Astrocyte of the cerebellum (primary cell): Measurements from ENCODE around the gene DCUN1D3.

Experiments used
- DNase-seq: peaks from one replicate; pipeline ENCODE4 v3.0.0-alpha.2; 2011; ENCODE audit warnings: low read depth
- H3K4me3 ChIP-seq: 2 replicates; pipeline ENCODE4 v1.5.1; 2011; ENCODE audit warnings: mild to moderate bottlenecking, low read depth, low read length, moderate library complexity
- CTCF ChIP-seq: IDR thresholded peaks from 2 replicates; pipeline ENCODE4 v1.5.1; 2012; ENCODE audit warnings: low read length, low read depth, moderate library complexity, mild to moderate bottlenecking; ENCODE audit errors: missing control alignments
- in situ Hi-C: cut with HindIII; loops from 2 replicates; pipeline ENCODE4 v1.10.0; 2017; ENCODE audit warnings: low sequenced_read_pairs

DCUN1D3 gene

GRCh38 chr16:20846551-20846950 is 53.6 kb downstream of the DCUN1D3 start:
- TF ChIP-seq CTCF, result no peak
- in situ Hi-C loops, result loop anchor here (5.0 to 10.0 kb wide), 2 partner anchors 338 to 456 kb away; no protein-coding TSS in a partner anchor
- no peak overlapping the region for H3K4me3 ChIP-seq
- no peak for DNase-seq

- TF ChIP-seq CTCF, result no peak
- in situ Hi-C loops, result loop anchor here (5.0 to 10.0 kb wide), 2 partner anchors 339 to 456 kb away; no protein-coding TSS in a partner anchor
- no peak overlapping the region for H3K4me3 ChIP-seq
- DNase-seq, result no peak
Observed at GRCh38 chr16:20846030-20846429, 54.1 kb downstream of the DCUN1D3 start.

- no peak for DNase-seq
- TF ChIP-seq CTCF, result no peak
- no peak overlapping the region for H3K4me3 ChIP-seq
- in situ Hi-C loops, result loop anchor here (10.0 kb wide), 1 partner anchor 340 kb away; no protein-coding TSS in a partner anchor
Observed at GRCh38 chr16:20844588-20844987, 55.6 kb downstream of the DCUN1D3 start.

- no peak overlapping the region for H3K4me3 ChIP-seq
- no peak for DNase-seq
- no peak for TF ChIP-seq CTCF
- in situ Hi-C loops, result loop anchor here (10.0 kb wide), 1 partner anchor 341 kb away; no protein-coding TSS in a partner anchor
Observed at GRCh38 chr16:20844054-20844453, 56.1 kb downstream of the DCUN1D3 start.

- H3K4me3 ChIP-seq, result no peak overlapping the region
- DNase-seq, result no peak
- in situ Hi-C loops, result no loop called here
- no peak for TF ChIP-seq CTCF
Observed at GRCh38 chr16:20839504-20839903, 60.7 kb downstream of the DCUN1D3 start.

- H3K4me3 ChIP-seq, result no peak overlapping the region
- in situ Hi-C loops, result no loop called here
- no peak for DNase-seq
- TF ChIP-seq CTCF, result no peak
Observed at GRCh38 chr16:20838240-20838639, 61.9 kb downstream of the DCUN1D3 start.
